22Rv1 (cell line): Measurements from ENCODE around the gene CKS1B.

Experiments
- ZFX ChIP-seq: fragments of 450-650 bp; IDR thresholded peaks from 2 replicates; pipeline ENCODE4 v1.6.1; 2017; ENCODE audit warnings: antibody characterized with exemption, borderline replicate concordance
- TF ChIP-seq, protein P1 (sequence below): fragments of 450-650 bp; IDR thresholded peaks from 2 replicates; pipeline ENCODE4 v1.5.1; 2017; ENCODE audit warnings: mild to moderate bottlenecking

DNA sequence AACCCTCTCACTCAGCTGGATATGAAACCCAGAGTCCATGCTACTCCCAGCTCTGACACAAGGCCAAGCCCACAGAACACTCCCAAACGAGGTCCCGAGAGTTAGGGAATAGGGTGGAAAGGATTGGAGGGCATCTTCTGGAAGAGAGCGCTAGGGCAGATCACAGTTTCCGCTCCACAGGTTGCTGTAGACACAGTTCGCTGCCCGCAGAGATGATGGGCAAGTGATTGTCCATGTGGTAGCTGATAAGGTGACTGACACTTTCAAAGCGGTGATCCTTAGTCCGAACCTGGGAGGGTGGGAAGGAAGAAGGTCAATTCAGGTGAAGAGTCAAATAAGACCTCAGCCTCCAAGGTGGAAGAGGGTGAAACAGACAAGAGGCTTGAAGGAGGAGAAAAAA is 10.8 kb upstream of the CKS1B start:
- TF ChIP-seq, protein P1, sequence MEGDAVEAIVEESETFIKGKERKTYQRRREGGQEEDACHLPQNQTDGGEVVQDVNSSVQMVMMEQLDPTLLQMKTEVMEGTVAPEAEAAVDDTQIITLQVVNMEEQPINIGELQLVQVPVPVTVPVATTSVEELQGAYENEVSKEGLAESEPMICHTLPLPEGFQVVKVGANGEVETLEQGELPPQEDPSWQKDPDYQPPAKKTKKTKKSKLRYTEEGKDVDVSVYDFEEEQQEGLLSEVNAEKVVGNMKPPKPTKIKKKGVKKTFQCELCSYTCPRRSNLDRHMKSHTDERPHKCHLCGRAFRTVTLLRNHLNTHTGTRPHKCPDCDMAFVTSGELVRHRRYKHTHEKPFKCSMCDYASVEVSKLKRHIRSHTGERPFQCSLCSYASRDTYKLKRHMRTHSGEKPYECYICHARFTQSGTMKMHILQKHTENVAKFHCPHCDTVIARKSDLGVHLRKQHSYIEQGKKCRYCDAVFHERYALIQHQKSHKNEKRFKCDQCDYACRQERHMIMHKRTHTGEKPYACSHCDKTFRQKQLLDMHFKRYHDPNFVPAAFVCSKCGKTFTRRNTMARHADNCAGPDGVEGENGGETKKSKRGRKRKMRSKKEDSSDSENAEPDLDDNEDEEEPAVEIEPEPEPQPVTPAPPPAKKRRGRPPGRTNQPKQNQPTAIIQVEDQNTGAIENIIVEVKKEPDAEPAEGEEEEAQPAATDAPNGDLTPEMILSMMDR, result no peak
- TF ChIP-seq ZFX, result no peak
